Activated T-helper 17 cell treated with anti-CD3 and anti-CD28 coated beads, Interleukin-2, amount 50 U/mL, for 72 hours (primary cell): ENCODE data around the gene C19orf85. TPM values are rescaled to one million over a fixed set of nuclear protein-coding genes. Genes with fewer than 3 reads are reported as not detected.
A peak's percentile ranks its signal among the peaks of the same experiment; 100 is the strongest.

Source experiments
- ATAC-seq: fragments of 150-1000 bp; cut with Tn5 transposase; replicated peaks from 2 replicates; pipeline ENCODE4 v1.10.0; 2021; ENCODE audit warnings: mild to moderate bottlenecking, moderate library complexity
- H3K27ac Mint-ChIP-seq: one replicate; pipeline ENCODE4 v1.8.0; 2022; ENCODE audit warnings: mixed read lengths
- H3K27me3 Mint-ChIP-seq: one replicate; pipeline ENCODE4 v1.8.0; 2022; ENCODE audit warnings: mixed read lengths
- H3K36me3 Mint-ChIP-seq: one replicate; pipeline ENCODE4 v1.8.0; 2022; ENCODE audit warnings: low read depth, mild to moderate bottlenecking, mixed read lengths
- H3K4me1 Mint-ChIP-seq: one replicate; pipeline ENCODE4 v1.8.0; 2022; ENCODE audit warnings: mixed read lengths
- H3K4me3 Mint-ChIP-seq: one replicate; pipeline ENCODE4 v1.8.0; 2022; ENCODE audit warnings: mild to moderate bottlenecking, mixed read lengths
- H3K9me3 Mint-ChIP-seq: one replicate; pipeline ENCODE4 v1.8.0; 2022; ENCODE audit warnings: mixed read lengths
- total RNA-seq, 2 donors: library from RNA; stranded (reverse); gene quantifications; one replicate each; pipeline ENCODE4 v1.2.3, GENCODE V29; 2022

C19orf85 gene
- total RNA-seq, 2 donors from 2014 or later: not detected

DNA sequence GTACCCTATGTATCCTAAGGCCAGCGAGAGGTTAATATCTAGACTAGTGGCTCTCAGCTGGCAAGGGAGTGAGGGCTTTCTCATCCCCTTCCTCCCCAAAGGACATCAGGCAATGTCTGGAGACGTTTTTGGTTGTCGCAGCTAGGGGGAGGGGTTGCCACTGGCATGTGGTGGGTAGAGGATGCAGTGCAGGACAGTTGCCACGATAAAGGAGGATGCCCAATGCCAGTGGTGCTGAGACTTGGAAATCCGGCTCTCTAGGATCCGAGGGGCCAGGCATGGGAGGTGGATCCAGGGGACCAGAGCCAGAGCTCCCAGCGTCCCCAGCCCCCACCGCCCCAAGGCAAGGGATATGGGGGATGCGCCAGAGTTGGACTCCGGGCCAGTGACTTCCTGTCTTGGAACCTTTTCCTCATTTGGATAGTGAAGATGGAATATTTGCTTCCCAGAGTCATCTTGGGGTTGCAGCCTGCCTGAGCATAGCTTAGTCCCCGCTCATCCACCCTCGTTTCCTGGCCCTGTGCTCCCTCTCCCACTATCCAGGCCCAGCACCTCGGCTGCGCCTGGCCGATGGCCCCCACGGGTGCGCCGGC lies 28.6 kb upstream of the C19orf85 start:
- Mint-ChIP-seq H3K36me3 (no peaks in the 10 kb centered on the region), H3K4me3 (no peak overlapping the region), H3K9me3 (no peaks in the 10 kb centered on the region), H3K27me3 (peaks cover 4% of the 10 kb centered on the region), H3K27ac (no peak overlapping the region), H3K4me1 (no peaks in the 10 kb centered on the region)
- no peak for ATAC-seq

DNA sequence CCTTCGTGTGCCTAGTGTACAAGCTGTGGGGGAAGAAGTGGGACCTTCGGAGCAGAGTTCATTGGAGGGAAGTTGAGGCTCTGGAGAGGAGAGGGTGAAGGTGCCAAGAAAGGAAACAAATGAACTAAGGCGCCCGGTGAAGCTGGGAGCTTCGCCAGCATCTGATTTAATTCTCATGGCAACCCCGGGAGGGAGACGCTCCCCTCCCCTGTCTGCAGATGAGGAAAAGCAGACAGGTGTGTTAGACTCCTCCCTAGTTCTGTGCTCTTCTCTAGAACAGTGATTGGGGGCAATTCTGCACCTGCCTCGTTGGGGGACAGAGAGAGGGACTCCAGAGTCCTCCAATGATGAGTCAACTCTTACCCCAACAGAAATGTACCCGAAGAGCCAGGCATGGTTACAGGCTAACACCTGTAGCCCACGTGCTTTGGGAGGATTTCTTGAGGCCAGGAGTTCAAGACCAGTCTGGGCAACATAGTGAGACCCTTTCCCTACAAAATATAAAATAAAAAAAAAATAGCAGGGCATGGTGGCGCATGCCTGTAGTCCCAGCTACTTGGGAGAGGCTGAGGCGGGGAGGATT lies 27.9 kb upstream of the C19orf85 start:
- no peaks in the 10 kb centered on the region for H3K36me3 Mint-ChIP-seq
- no peaks in the 10 kb centered on the region for H3K9me3 Mint-ChIP-seq
- no peaks in the 10 kb centered on the region for H3K4me1 Mint-ChIP-seq
- no peak overlapping the region for H3K4me3 Mint-ChIP-seq
- H3K27me3 Mint-ChIP-seq: peaks cover 4% of the 10 kb centered on the region
- no peak for ATAC-seq
- no peak overlapping the region for H3K27ac Mint-ChIP-seq

DNA sequence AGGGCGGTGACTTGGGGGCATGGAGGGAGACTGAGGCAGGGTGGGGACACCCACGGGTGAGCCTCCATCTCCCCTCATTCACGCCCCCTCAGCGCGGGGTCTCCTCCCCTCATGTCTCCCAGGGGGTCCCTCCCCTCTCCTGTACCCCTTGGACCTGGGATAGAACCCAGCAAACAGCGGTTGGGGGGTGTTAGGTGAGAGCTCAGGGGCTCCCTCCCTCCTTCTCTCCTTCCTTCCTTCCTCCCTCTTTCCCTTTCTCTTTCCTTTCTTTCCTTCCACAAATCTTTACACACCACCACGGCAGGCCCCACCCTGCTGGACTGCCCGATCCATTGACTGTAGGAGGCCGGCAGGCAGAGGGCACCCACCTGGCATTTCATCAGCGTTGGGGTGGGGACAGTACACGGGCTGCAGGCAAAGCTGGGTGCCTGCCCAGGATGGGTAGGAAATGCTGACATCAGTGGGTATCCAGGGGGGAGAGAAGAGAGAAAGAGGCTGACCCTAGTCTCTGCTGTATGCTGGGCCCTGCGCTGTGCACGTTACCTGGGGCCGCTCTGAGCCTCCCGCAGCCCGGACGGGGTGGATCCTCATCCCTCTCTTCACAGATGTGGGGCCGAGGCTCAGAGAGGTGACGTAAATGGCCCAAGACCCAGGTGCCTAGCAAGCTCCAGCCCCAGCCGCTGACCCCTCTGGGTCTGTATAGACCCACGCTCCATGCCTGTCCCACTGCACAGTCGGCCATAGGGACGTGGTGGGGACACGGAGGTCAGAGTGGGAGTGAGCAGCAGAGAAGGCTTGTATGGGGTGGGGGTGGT lies 27.2 kb upstream of the C19orf85 start:
- Mint-ChIP-seq H3K4me3 (no peak overlapping the region), H3K27me3 (peaks cover 4% of the 10 kb centered on the region), H3K27ac (no peak overlapping the region), H3K9me3 (no peaks in the 10 kb centered on the region), H3K4me1 (no peaks in the 10 kb centered on the region), H3K36me3 (no peaks in the 10 kb centered on the region)
- no peak for ATAC-seq

DNA sequence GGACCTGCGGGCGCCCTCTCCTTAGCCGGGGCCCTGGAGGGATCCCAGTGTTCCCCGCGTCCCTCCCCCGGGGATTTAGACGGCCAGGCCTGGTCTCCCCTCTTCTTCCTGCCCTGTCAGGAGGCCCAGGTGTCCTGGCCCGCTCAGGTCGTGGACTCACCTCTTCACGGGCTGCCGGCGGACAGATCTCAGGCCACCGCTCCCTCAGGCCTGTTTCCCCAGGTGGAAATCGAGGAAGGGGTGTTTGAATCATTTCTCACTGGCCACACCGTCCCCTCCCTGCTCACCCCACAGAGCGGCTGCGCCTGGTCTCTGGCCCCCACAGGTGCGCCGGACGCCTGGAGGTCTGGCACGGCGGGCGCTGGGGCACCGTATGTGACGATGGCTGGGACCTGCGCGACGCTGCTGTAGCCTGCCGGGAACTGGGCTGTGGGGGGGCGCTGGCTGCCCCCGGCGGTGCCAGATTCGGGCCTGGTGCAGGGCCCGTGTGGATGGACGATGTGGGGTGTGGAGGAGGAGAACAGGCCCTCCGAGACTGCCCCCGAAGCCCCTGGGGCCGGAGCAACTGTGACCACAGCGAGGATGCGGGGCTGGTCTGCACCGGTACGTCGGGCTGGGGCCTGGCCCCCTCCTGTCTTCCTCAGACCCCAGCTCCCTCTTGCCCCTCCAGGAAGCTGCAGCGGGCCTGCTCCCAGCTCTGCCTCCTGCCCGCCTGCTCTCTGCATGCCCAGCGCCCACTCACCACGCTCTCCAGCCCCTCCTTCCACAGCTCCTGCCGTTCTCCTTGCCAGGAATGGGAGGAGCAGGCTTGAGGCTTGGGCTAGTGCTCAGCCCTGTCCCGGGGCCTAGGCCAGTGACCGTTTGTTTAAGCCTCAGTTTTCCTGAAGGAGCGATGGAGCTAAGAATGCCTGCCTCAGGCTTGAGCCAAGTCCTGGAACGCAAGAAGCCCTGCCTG lies 26.2 kb upstream of the C19orf85 start:
- Mint-ChIP-seq H3K4me1 (peaks cover 5% of the 10 kb centered on the region), H3K4me3 (no peak overlapping the region), H3K9me3 (no peaks in the 10 kb centered on the region), H3K27ac (no peak overlapping the region), H3K27me3 (peaks cover 4% of the 10 kb centered on the region), H3K36me3 (no peaks in the 10 kb centered on the region)
- ATAC-seq: no peak

DNA sequence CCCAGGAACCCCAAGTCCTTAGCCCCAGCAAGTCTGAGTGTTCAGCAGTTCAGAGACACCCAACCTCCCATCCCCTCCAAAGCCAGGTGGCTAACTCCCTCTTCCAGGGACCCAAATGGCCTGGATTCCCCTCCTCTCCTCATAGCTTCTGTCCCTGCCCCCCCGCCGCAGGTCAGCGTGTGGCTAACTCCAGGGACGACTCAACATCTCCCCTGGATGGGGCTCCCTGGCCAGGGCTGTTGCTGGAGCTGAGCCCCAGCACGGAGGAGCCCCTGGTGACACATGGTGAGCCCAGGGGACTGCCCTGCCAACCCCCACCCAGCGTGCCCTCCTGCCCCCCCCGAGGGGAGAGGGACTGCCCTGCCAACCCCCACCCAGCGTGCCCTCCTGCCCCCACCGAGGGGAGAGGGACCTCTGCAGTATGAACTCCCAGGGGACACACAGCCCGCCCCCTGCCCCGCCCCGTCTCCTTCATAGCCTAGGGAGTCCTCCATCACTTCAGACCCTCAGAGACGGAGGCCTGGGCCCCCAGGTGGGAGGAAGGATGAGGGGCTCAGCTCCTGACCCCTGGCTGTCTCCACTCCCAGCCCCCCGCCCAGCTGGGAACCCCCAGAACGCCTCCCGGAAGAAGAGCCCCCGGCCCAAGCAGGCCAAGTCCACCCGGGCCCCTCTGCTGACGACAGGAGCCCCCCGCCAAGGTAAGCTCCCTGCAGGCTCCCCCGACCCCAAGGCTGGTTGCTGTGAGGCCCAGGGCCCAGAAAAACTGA lies 25.3 kb upstream of the C19orf85 start:
- H3K4me1 Mint-ChIP-seq: peaks cover 5% of the 10 kb centered on the region
- H3K36me3 Mint-ChIP-seq: no peaks in the 10 kb centered on the region
- H3K27ac Mint-ChIP-seq: no peak overlapping the region
- no peak overlapping the region for H3K4me3 Mint-ChIP-seq
- ATAC-seq: no peak
- H3K9me3 Mint-ChIP-seq: no peaks in the 10 kb centered on the region
- peaks cover 4% of the 10 kb centered on the region for H3K27me3 Mint-ChIP-seq

DNA sequence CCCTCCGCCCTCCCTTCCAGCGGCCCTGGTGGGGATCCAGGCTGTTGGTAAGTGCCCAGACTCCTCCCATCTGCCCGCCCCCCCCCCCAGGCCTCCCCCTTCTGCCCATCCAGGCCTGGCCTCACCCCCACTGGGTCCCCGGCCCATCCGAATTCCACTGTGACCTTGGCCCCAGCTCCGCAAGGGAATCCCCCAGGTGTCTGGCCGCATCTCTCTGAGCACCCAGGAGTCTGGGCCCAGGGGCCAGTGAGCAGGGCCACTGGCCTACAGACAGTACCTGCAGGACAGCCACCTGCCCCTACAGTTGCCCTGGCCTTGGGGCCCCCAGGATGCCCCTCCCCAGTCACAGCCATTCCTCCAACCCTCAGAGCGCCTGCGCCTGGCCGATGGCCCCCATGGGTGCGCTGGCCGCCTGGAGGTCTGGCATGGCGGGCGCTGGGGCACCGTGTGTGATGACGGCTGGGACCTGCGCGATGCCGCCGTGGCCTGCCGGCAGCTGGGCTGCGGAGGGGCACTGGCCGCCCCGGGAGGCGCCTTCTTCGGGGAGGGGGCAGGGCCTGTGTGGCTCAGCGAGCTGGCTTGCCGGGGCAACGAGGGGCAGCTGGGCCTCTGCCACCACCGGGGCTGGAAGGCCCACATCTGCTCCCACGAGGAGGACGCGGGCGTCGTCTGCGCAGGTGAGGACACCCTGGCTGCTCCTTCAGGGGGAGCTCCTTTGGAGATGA lies 24.6 kb upstream of the C19orf85 start:
- no peak for ATAC-seq
- Mint-ChIP-seq H3K27ac (no peak overlapping the region), H3K36me3 (no peaks in the 10 kb centered on the region), H3K4me3 (no peak overlapping the region), H3K4me1 (peaks cover 5% of the 10 kb centered on the region), H3K27me3 (peaks cover 4% of the 10 kb centered on the region), H3K9me3 (no peaks in the 10 kb centered on the region)

DNA sequence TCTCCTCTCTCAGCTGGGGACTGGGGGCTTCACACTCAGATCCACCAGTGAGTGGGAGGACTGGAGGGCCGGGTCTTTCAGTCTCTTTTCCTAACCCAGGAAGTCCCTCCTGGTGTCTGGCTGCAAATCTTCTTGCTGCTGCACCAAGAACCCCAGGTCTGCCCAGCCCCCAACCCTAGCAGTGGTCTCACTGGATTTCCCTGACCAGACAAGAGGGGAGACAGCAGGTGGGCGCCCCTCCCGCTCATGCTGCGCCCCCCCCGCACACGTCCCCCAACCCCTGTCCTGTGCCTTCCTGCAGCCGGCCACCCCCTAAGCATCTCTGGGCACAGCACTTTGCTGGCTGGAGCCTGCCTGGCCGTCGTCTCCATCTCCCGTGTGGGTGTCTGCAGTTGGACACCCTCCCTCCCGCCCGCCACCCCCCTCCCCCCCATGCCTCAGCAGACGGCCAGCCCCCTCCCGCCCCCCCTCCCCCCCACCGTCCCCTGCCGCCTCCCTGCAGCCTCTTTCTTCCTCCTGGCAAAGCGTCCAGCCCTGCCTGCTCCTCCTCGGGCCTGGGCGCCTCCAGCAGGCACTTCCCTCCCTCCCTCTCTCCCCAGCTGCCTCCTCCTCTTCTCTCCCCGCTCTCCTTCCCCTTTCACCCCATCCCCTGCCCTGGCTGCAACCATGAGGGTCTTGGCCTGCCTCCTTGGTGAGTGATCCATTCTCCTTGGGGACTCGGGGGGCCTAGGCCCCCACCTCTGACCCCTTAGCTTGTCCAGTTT lies 23.6 kb upstream of the C19orf85 start, which contains the start of gene SSC5D:
SSC5D (plus strand) TSS at position 513 of the 764 bp plus-strand sequence; CDS start at position 667, 154 bp downstream.
- ATAC-seq: no peak
- H3K4me3 Mint-ChIP-seq: peak within 1 kb of the TSS; percentile 39

DNA sequence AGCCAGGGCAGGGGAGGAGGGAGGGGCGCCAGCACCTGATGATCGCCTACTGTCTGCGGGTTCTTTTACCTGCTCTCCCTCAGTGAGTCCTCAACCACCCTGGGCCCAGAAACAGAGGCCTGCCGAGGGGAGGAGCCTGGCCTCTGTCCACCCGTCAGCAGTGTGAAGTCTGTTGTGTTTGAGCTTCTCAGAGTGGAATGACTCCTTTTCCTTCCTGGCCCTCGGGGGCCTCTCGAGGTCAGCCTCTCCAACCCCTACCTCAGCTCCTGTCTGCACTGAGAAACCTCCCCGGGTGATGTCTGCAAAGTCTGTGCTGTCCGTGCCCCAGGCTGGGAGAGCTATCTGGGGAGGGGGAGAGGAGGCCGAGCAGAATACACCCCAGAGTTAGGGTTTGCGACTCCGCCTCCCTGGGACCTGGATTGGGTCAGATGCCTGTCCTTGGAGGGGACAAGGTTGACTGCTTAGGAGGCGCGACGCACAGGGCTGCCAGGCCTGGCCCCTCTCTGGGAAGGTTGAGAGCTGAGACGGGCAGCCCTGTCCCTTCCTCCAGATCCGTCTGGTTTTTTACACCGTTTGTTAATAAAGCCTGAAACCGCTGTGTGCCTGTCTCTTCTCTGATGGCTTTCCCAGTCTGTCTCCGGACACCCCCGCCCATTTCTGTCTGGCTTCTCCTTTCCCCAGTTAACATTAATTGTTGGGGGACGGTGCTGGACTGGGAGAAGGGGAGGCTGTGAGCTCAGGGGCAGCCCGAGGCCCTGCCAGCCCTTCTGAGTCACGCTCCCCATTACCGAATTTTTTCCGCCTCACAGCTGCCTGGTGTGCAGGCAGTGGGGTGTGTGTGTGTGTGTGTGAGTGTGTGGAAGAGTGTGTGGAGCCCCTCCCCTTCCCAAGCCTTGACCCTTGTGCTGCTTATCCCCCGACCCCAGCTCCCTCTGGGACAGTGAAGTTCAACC lies 22.7 kb upstream of the C19orf85 start:
- Mint-ChIP-seq H3K27me3 (peaks cover 3% of the 10 kb centered on the region), H3K4me3 (peak overlapping the region; percentile 39), H3K4me1 (peaks cover 5% of the 10 kb centered on the region), H3K36me3 (no peaks in the 10 kb centered on the region), H3K27ac (peak overlapping the region; percentile 79), H3K9me3 (no peaks in the 10 kb centered on the region)
- ATAC-seq: peak; percentile 66

More for the DNA sequence above, 23.6 kb upstream of the C19orf85 start, which contains the start of gene SSC5D:
- Mint-ChIP-seq H3K9me3 (no peaks in the 10 kb centered on the region), H3K27ac (peak within 1 kb of the TSS; percentile 79), H3K4me1 (peaks cover 5% of the 10 kb centered on the region), H3K27me3 (peaks cover 4% of the 10 kb centered on the region), H3K36me3 (no peaks in the 10 kb centered on the region)

DNA sequence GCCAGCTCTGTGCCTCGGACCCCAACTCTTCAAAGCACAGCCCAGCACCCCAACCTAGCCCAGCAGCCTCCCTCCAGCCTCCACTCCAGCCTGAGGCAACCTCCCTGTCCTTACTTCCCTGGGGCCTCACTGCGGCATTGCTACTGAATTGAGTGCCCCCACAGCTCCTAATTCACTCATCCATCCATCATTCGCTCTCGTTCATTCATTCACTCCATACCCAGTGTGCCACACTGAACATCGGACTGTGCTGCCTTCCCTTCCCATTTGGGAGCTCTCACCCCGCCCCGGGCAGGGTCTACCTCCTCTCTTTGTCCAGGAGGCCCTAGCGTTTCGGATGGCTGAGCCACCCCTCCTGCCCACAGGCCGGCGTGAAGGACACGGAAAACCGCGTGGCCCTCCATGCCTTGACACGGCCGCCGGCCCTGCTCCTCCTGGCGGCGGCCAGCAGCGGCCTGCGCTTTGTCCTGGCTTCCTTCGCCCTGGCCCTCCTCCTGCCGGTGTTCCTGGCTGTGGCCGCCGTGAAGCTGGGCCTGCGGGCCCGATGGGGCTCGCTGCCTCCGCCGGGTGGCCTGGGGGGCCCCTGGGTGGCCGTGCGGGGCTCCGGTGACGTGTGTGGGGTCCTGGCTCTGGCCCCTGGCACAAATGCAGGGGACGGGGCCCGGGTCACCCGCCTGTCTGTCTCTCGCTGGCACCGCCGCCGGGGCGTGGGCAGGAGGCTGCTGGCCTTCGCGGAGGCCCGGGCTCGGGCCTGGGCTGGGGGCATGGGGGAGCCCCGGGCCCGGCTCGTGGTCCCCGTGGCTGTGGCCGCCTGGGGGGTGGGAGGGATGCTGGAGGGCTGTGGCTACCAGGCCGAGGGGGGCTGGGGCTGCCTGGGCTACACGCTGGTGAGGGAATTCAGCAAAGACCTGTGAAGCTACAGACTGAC lies 21.8 kb upstream of the C19orf85 start:
- H3K9me3 Mint-ChIP-seq: no peaks in the 10 kb centered on the region

DNA sequence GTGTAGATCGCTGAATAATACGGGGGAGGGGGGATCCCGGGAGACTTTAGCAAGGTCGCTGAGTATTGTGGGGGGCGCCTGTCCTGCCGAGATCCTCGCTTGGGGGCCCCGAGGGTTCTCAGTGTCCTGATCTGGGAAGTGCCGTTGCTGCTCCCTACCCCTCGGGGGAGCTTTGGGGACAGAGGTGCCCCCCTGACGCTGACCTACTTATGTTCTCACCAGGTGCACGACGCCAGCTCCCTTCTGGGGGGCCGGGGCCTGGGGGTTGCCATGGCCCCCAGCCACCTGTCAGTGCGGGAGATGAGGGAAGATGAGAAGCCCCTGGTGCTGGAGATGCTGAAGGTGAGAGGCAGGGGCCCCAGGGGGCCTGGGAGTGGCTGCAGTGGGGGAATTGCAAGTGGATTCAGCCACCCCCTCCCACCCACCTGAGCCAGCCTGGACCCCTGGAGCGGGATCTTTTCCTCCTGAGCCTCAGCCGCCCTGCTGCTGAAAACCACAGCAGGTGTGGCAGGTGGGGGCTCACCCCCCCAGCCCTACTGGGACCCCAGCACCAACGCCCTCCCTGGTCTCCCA lies 21.0 kb upstream of the C19orf85 start:
- no peak for ATAC-seq
- H3K4me1 Mint-ChIP-seq: peaks cover 5% of the 10 kb centered on the region
- no peaks in the 10 kb centered on the region for H3K9me3 Mint-ChIP-seq
- H3K36me3 Mint-ChIP-seq: no peaks in the 10 kb centered on the region
- peak overlapping the region; percentile 70 for H3K4me3 Mint-ChIP-seq
- H3K27ac Mint-ChIP-seq: peak overlapping the region; percentile 75
- no peaks in the 10 kb centered on the region for H3K27me3 Mint-ChIP-seq

More for the DNA sequence above, 21.8 kb upstream of the C19orf85 start:
- H3K4me3 Mint-ChIP-seq: peak overlapping the region; percentile 70
- ATAC-seq: no peak
- no peaks in the 10 kb centered on the region for H3K27me3 Mint-ChIP-seq
- no peaks in the 10 kb centered on the region for H3K36me3 Mint-ChIP-seq
- peaks cover 5% of the 10 kb centered on the region for H3K4me1 Mint-ChIP-seq
- peak overlapping the region; percentile 75 for H3K27ac Mint-ChIP-seq
